ENCODE results near the gene DIPK1C. TPM values are rescaled to one million over a fixed set of nuclear protein-coding genes. Genes with fewer than 3 reads are reported as not detected.

DIPK1C gene
- total RNA-seq, 1 experiment from 2014 or later: 0.26 TPM

- H3K4me3 ChIP-seq (ENCODE audit: low read depth in 2 of 2, low read length in 2 of 2): peak overlapping the region; percentile 71 to 73
- ATAC-seq: no peak
- H3K4me1 ChIP-seq (ENCODE audit: control insufficient read depth, insufficient read depth, low read length): peaks cover 36% of the 10 kb centered on the region
- H3K27ac ChIP-seq (ENCODE audit: low read length): peak overlapping the region; percentile 90
- ChIA-PET POLR2A (no interaction called here), CTCF (no interaction called here)
- DNase-seq (ENCODE audit: low read depth, low spot score): no peak
- H3K27me3 ChIP-seq (ENCODE audit: control insufficient read depth, insufficient read depth, low read length): no peaks in the 10 kb centered on the region
- peaks cover 12% of the 10 kb centered on the region for H3K36me3 ChIP-seq (ENCODE audit: control insufficient read depth, insufficient read depth, low read length)
- intact Hi-C loops (cut with micrococcal nuclease; ENCODE audit: unreplicated experiment) (loop anchor here (5.0 kb wide), 1 partner anchor 55 kb away; no protein-coding TSS in a partner anchor), in situ Hi-C loops (cut with HindIII; ENCODE audit: low pct_unique_long_range_greater_than_20kb, low sequenced_read_pairs) (no loop called here)
- H3K9me3 ChIP-seq (ENCODE audit: control insufficient read depth, insufficient read depth, low read depth, low read length): no peaks in the 10 kb centered on the region
- BruUV-seq (replicated peaks): no TSS peak
- TF ChIP-seq CTCF (IDR thresholded peaks at IDR 0.05) (no peak), TCF7L2 (IDR thresholded peaks at IDR 0.05; ENCODE audit: low read depth, low read length) (no peak), POLR2AphosphoS5 (IDR thresholded peaks at IDR 0.05; ENCODE audit: low read depth, low read length) (no peak), REST (IDR thresholded peaks at IDR 0.05; ENCODE audit: insufficient read depth in 1 of 2, low read depth in 2 of 2, low read length in 1 of 2) (no peak), SIN3A (IDR thresholded peaks at IDR 0.05; ENCODE audit: borderline replicate concordance, insufficient read depth, low read depth, low read length) (no peak)
Measured at GRCh38 chr18:74497324-74497676, 40.2 kb upstream of the DIPK1C start.

GRCh38 chr18:74496508-74497323, 39.6 kb upstream of the DIPK1C start:
- no peaks in the 10 kb centered on the region for H3K9me3 ChIP-seq (ENCODE audit: control insufficient read depth, insufficient read depth, low read depth, low read length)
- ChIA-PET CTCF (interaction anchor here (0.5 to 1.7 kb wide), 7 partner anchors 55 to 300 kb away, joined by 3 to 14 read pairs (median 3); no protein-coding TSS in a partner anchor), POLR2A (interaction anchor here (0.9 to 1.0 kb wide), 3 partner anchors 13 to 350 kb away, joined by 3 to 10 read pairs (median 5); no protein-coding TSS in a partner anchor)
- in situ Hi-C loops (cut with HindIII; ENCODE audit: low pct_unique_long_range_greater_than_20kb, low sequenced_read_pairs) (no loop called here), intact Hi-C loops (cut with micrococcal nuclease; ENCODE audit: unreplicated experiment) (loop anchor here (5.0 kb wide), 1 partner anchor 56 kb away; no protein-coding TSS in a partner anchor)
- no peaks in the 10 kb centered on the region for H3K27me3 ChIP-seq (ENCODE audit: control insufficient read depth, insufficient read depth, low read length)
- peaks cover 36% of the 10 kb centered on the region for H3K4me1 ChIP-seq (ENCODE audit: control insufficient read depth, insufficient read depth, low read length)
- H3K4me3 ChIP-seq (ENCODE audit: low read depth in 2 of 2, low read length in 2 of 2): peak overlapping the region; percentile 71 to 73
- DNase-seq (ENCODE audit: low read depth, low spot score) (no peak), ATAC-seq (peak; percentile 67)
- H3K36me3 ChIP-seq (ENCODE audit: control insufficient read depth, insufficient read depth, low read length): peaks cover 10% of the 10 kb centered on the region; the same call in 1 of the 2 replicates
- H3K27ac ChIP-seq (ENCODE audit: low read length): peak overlapping the region; percentile 90
- BruUV-seq (replicated peaks): no TSS peak
- TF ChIP-seq REST (IDR thresholded peaks at IDR 0.05; ENCODE audit: insufficient read depth in 1 of 2, low read depth in 2 of 2, low read length in 1 of 2) (no peak), SIN3A (IDR thresholded peaks at IDR 0.05; ENCODE audit: borderline replicate concordance, insufficient read depth, low read depth, low read length) (no peak), POLR2AphosphoS5 (IDR thresholded peaks at IDR 0.05; ENCODE audit: low read depth, low read length) (no peak), CTCF (IDR thresholded peaks at IDR 0.05) (no peak), TCF7L2 (IDR thresholded peaks at IDR 0.05; ENCODE audit: low read depth, low read length) (no peak)

All from Panc1 (cell line).